ENCODE results near the gene PROM1.

The PROM1 gene

GRCh38 chr4:15963576-15963975 is 120.2 kb downstream of the PROM1 start:
- Histone ChIP-seq H3K27ac (no peak overlapping the region), H3K4me3 (no peak overlapping the region)

GRCh38 chr4:15963001-15963451 is 120.8 kb downstream of the PROM1 start, which contains the start of gene FGFBP2:
FGFBP2 (minus strand) TSS chr4:15963175; CDS start chr4:15963129, 46 bp downstream.
- Histone ChIP-seq H3K4me3 (no peak within 1 kb of the TSS), H3K27ac (peak within 1 kb of the TSS in 1 of 21 experiments; percentile 20)

GRCh38 chr4:15961781-15962510 is 121.9 kb downstream of the PROM1 start:
- Histone ChIP-seq H3K4me3 (no peak overlapping the region), H3K27ac (peak overlapping the region in 1 of 21 experiments; percentile 20)

GRCh38 chr4:15958562-15958961 is 125.3 kb downstream of the PROM1 start:
- no peak overlapping the region for H3K4me3 ChIP-seq
- H3K27ac ChIP-seq = no peak overlapping the region

- no peak overlapping the region for H3K4me3 ChIP-seq
Observed at GRCh38 chr4:15956179-15956850, 127.5 kb downstream of the PROM1 start.

GRCh38 chr4:15955670-15956069 is 128.2 kb downstream of the PROM1 start:
- Histone ChIP-seq H3K4me3 (no peak overlapping the region), H3K27ac (no peak overlapping the region)

More at GRCh38 chr4:15956179-15956850, 127.5 kb downstream of the PROM1 start:
- no peak overlapping the region for H3K27ac ChIP-seq

- Histone ChIP-seq H3K4me3 (no peak overlapping the region), H3K27ac (no peak overlapping the region)
Observed at GRCh38 chr4:15953625-15954024, 130.2 kb downstream of the PROM1 start.

GRCh38 chr4:15951781-15952180 is 132.0 kb downstream of the PROM1 start:
- no peak overlapping the region for H3K4me3 ChIP-seq
- H3K27ac ChIP-seq = no peak overlapping the region

- H3K27ac ChIP-seq = no peak overlapping the region
Observed at GRCh38 chr4:15948826-15949225, 135.0 kb downstream of the PROM1 start.

GRCh38 chr4:15947684-15948083 is 136.1 kb downstream of the PROM1 start:
- Histone ChIP-seq H3K27ac (no peak overlapping the region), H3K4me3 (no peak overlapping the region)

More at GRCh38 chr4:15948826-15949225, 135.0 kb downstream of the PROM1 start:
- no peak overlapping the region for H3K4me3 ChIP-seq

- Histone ChIP-seq H3K4me3 (no peak overlapping the region), H3K27ac (no peak overlapping the region)
Observed at GRCh38 chr4:15945516-15945915, 138.3 kb downstream of the PROM1 start.

GRCh38 chr4:15944895-15945294 is 138.9 kb downstream of the PROM1 start:
- Histone ChIP-seq H3K27ac (no peak overlapping the region), H3K4me3 (no peak overlapping the region)

GRCh38 chr4:15942283-15942682 is 141.5 kb downstream of the PROM1 start:
- H3K4me3 ChIP-seq = no peak overlapping the region
- no peak overlapping the region for H3K27ac ChIP-seq

- H3K4me3 ChIP-seq = peak within 1 kb of the TSS in 5 of 7 experiments; percentile 1 to 40 (median 23)
Observed at GRCh38 chr4:15938640-15939039, 145.2 kb downstream of the PROM1 start, which contains the start of gene FGFBP1. FGFBP1 (minus strand) TSS chr4:15938740; CDS start chr4:15936632, 2,108 bp downstream.

GRCh38 chr4:15938182-15938581 is 145.6 kb downstream of the PROM1 start:
- peak overlapping the region in 5 of 7 experiments; percentile 1 to 40 (median 23) for H3K4me3 ChIP-seq
- H3K27ac ChIP-seq = peak overlapping the region in 8 of 21 experiments; percentile 13 to 77 (median 38)

More at GRCh38 chr4:15938640-15939039, 145.2 kb downstream of the PROM1 start, which contains the start of gene FGFBP1:
- peak within 1 kb of the TSS in 8 of 21 experiments; percentile 13 to 77 (median 38) for H3K27ac ChIP-seq

GRCh38 chr4:15936495-15936894 is 147.3 kb downstream of the PROM1 start:
- Histone ChIP-seq H3K27ac (peak overlapping the region in 1 of 21 experiments; percentile 72), H3K4me3 (peak overlapping the region in 4 of 7 experiments; percentile 5 to 40 (median 28))

- H3K4me3 ChIP-seq = peak overlapping the region in 2 of 7 experiments; percentile 5 to 40
- no peak overlapping the region for H3K27ac ChIP-seq
Observed at GRCh38 chr4:15935504-15936402, 148.1 kb downstream of the PROM1 start.

- no peak overlapping the region for H3K27ac ChIP-seq
- no peak overlapping the region for H3K4me3 ChIP-seq
Observed at GRCh38 chr4:15934259-15934658, 149.6 kb downstream of the PROM1 start.

GRCh38 chr4:15931451-15932210 is 152.2 kb downstream of the PROM1 start:
- Histone ChIP-seq H3K4me3 (no peak overlapping the region), H3K27ac (no peak overlapping the region)
